Liver (tissue), 9 donors: ENCODE measurements around the gene ACTN2. TPM values are rescaled to one million over a fixed set of nuclear protein-coding genes. Genes with fewer than 3 reads are reported as not detected.

ENCODE experiments used
- DNase-seq: peaks from one replicate; pipeline ENCODE4 v3.0.0-alpha.2; 2017; ENCODE audit warnings: low spot score
- H3K27ac ChIP-seq, 2 donors: one replicate each; pipeline ENCODE4 v1.7.0; 2013; ENCODE audit warnings: inconsistent platforms in 2 of 2, low read length in 2 of 2, control low read depth in 1 of 2, low read depth in 1 of 2, mild to moderate bottlenecking in 1 of 2
- H3K27me3 ChIP-seq, 4 donors: one replicate each; pipeline versions ENCODE4 v1.6.1 to v1.7.0; 2013; ENCODE audit warnings: low read length in 3 of 4, inconsistent platforms in 1 of 4, mild to moderate bottlenecking in 1 of 4, moderate library complexity in 1 of 4; ENCODE audit not compliant: control insufficient read depth in 4 of 4, insufficient read depth in 4 of 4
- H3K36me3 ChIP-seq, 4 donors: one replicate each; pipeline versions ENCODE4 v1.6.1 to v1.7.0; 2013; ENCODE audit warnings: low read length in 3 of 4, mild to moderate bottlenecking in 3 of 4, low read depth in 1 of 4, moderate library complexity in 1 of 4; ENCODE audit not compliant: control insufficient read depth in 4 of 4, insufficient read depth in 3 of 4
- H3K4me1 ChIP-seq, 4 donors: one replicate each; pipeline versions ENCODE4 v1.6.1 to v1.7.0; 2013; ENCODE audit warnings: low read length in 3 of 4, mild to moderate bottlenecking in 3 of 4, moderate library complexity in 1 of 4; ENCODE audit not compliant: control insufficient read depth in 4 of 4, insufficient read depth in 4 of 4
- H3K4me3 ChIP-seq, 3 donors: one replicate each; pipeline versions ENCODE4 v1.6.1 to v1.7.0; 2013; ENCODE audit warnings: low read length in 3 of 3, control low read depth in 1 of 3, low read depth in 1 of 3, mild to moderate bottlenecking in 1 of 3
- H3K9ac ChIP-seq, 2 donors: one replicate each; pipeline ENCODE4 v1.7.0; 2013; ENCODE audit warnings: low read length in 2 of 2, mild to moderate bottlenecking in 2 of 2, moderate library complexity in 2 of 2, control low read depth in 1 of 2, low read depth in 1 of 2
- H3K9me3 ChIP-seq, 4 donors: one replicate each; pipeline versions ENCODE4 v1.6.1 to v1.7.0; 2013; ENCODE audit warnings: low read length in 3 of 4; ENCODE audit not compliant: control insufficient read depth in 4 of 4
- ATF3 ChIP-seq: IDR thresholded peaks from 2 replicates; pipeline ENCODE4 v1.6.1; 2016; ENCODE audit warnings: antibody characterized with exemption
- CTCF ChIP-seq: fragments of 150-350 bp; IDR thresholded peaks from 2 replicates; pipeline ENCODE4 v1.5.1; 2017; ENCODE audit warnings: improper control_type of control experiment, low read depth, low read length; ENCODE audit not compliant: missing input control
- EGR1 ChIP-seq, 2 donors: IDR thresholded peaks; 2 replicates each; pipeline ENCODE4 v1.6.1; 2016 to 2018; ENCODE audit warnings: antibody characterized with exemption in 2 of 2, low read depth in 2 of 2
- FOXA1 ChIP-seq: IDR thresholded peaks from 2 replicates; pipeline ENCODE4 v1.6.1; 2016; ENCODE audit warnings: antibody characterized with exemption
- FOXA2 ChIP-seq: IDR thresholded peaks from 2 replicates; pipeline ENCODE4 v1.6.1; 2016; ENCODE audit warnings: antibody characterized with exemption
- HNF4A ChIP-seq, 2 donors: conservative IDR thresholded peaks; 2 replicates each; pipeline ENCODE4 v1.6.1; 2016; ENCODE audit warnings: antibody characterized with exemption in 2 of 2, mild to moderate bottlenecking in 2 of 2
- HNF4G ChIP-seq: IDR thresholded peaks from 2 replicates; pipeline ENCODE4 v1.6.1; 2016; ENCODE audit warnings: antibody characterized with exemption
- JUND ChIP-seq, 2 donors: IDR thresholded peaks; 2 replicates each; pipeline ENCODE4 v1.6.1; 2016; ENCODE audit warnings: antibody characterized with exemption in 2 of 2
- MAX ChIP-seq: IDR thresholded peaks from 2 replicates; pipeline ENCODE4 v1.6.1; 2016; ENCODE audit warnings: antibody characterized with exemption
- NR2F2 ChIP-seq: IDR thresholded peaks from 2 replicates; pipeline ENCODE4 v1.6.1; 2016; ENCODE audit warnings: antibody characterized with exemption
- RAD21 ChIP-seq, 2 donors: IDR thresholded peaks; 2 replicates each; pipeline ENCODE4 v1.6.1; 2016; ENCODE audit warnings: antibody characterized with exemption in 2 of 2, mild to moderate bottlenecking in 2 of 2
- REST ChIP-seq: IDR thresholded peaks from 2 replicates; pipeline ENCODE4 v1.6.1; 2016; ENCODE audit warnings: antibody characterized with exemption, mild to moderate bottlenecking
- RXRA ChIP-seq, 2 donors: IDR thresholded peaks; 2 replicates each; pipeline ENCODE4 v1.6.1; 2017 to 2018; ENCODE audit warnings: antibody characterized with exemption in 2 of 2, mild to moderate bottlenecking in 1 of 2
- SP1 ChIP-seq: IDR thresholded peaks from 2 replicates; pipeline ENCODE4 v1.6.1; 2018; ENCODE audit warnings: antibody characterized with exemption, mild to moderate bottlenecking
- YY1 ChIP-seq: IDR thresholded peaks from 2 replicates; pipeline ENCODE4 v1.6.1; 2016; ENCODE audit warnings: antibody characterized with exemption, mild to moderate bottlenecking
- ZBTB33 ChIP-seq: IDR thresholded peaks from 2 replicates; pipeline ENCODE4 v1.6.1; 2016; ENCODE audit warnings: antibody characterized with exemption
- WGBS: extraction: QIAGEN DNeasy Blood & Tissue Kit; methylation state at CpG from one replicate; pipeline ENCODE4 v1.1.7; 2013; 5-methylcytosine and 5-hydroxymethylcytosine counted together
- polyA plus RNA-seq, 2 donors: library from polyadenylated mRNA; stranded (reverse) in 1 of 2; unstranded in 1 of 2; fragments of 200-250 nt in 1 of 2; fragments of >200 nt in 1 of 2; fragmentation: Nextera tagmentation in 1 of 2; extraction: Ambion mirVana in 1 of 2; gene quantifications; one replicate each; pipeline versions ENCODE4 v1.2.1 to v1.2.3, GENCODE V29; 2013 to 2015
- total RNA-seq, 2 donors: library from RNA; depleted of rRNA; stranded (reverse); fragments of >200 nt; gene quantifications; one replicate each; pipeline ENCODE4 v1.2.3, GENCODE V29; 2014
- donor health status: healthy.
- donor health status: healthy.
- donor health status: healthy.
- donor health status: healthy.
- donor health status: healthy.

ACTN2 gene
- total and polyA plus RNA-seq, 4 donors, result 0.08 to 0.81 (median 0.15) TPM

GRCh38 chr1:236718328-236718727, 32.0 kb downstream of the ACTN2 start:
- no peak overlapping the region for H3K27ac ChIP-seq
- 58% methylated on average over 3 of the region's 3 CpGs for WGBS
- no peak for DNase-seq
- no peak overlapping the region for H3K4me3 ChIP-seq
- TF ChIP-seq ZBTB33 (no peak), RAD21 (IDR thresholded peaks at IDR 0.05) (no peak), REST (no peak), HNF4A (conservative IDR thresholded peaks at IDR 0.05) (no peak), FOXA1 (no peak), JUND (IDR thresholded peaks at IDR 0.05) (no peak), YY1 (no peak), HNF4G (no peak), FOXA2 (no peak), NR2F2 (no peak), SP1 (no peak), ATF3 (no peak)
- H3K9me3 ChIP-seq, result no peaks in the 10 kb centered on the region
- H3K9ac ChIP-seq, result no peak overlapping the region
- no peaks in the 10 kb centered on the region for H3K36me3 ChIP-seq
- H3K4me1 ChIP-seq, result no peaks in the 10 kb centered on the region
- H3K27me3 ChIP-seq, result no peaks in the 10 kb centered on the region

- no peak overlapping the region for H3K4me3 ChIP-seq
- no peak overlapping the region for H3K9ac ChIP-seq
- H3K9me3 ChIP-seq, result peaks cover 0 to 5% (median 0%) of the 10 kb centered on the region in 4 donors
- H3K27ac ChIP-seq, result no peak overlapping the region
- no peaks in the 10 kb centered on the region for H3K4me1 ChIP-seq
- no peak for TF ChIP-seq MAX
- H3K36me3 ChIP-seq, result no peaks in the 10 kb centered on the region
- WGBS, result 53% methylated on average over 3 of the region's 3 CpGs
- no peaks in the 10 kb centered on the region for H3K27me3 ChIP-seq
- no peak for DNase-seq
Observed at GRCh38 chr1:236720206-236720605, 33.9 kb downstream of the ACTN2 start.

- WGBS, result 65% methylated on average over 1 of the region's 1 CpG
- DNase-seq, result no peak
Observed at GRCh38 chr1:236720611-236721010, 34.3 kb downstream of the ACTN2 start.

More at GRCh38 chr1:236720611-236721010, 34.3 kb downstream of the ACTN2 start:
- no peak overlapping the region for H3K9ac ChIP-seq
- H3K27me3 ChIP-seq, result no peaks in the 10 kb centered on the region
- H3K4me3 ChIP-seq, result no peak overlapping the region
- no peak overlapping the region for H3K27ac ChIP-seq
- no peak for TF ChIP-seq RAD21 (IDR thresholded peaks at IDR 0.05)
- TF ChIP-seq REST, result no peak
- TF ChIP-seq YY1, result no peak
- no peak for TF ChIP-seq RXRA (IDR thresholded peaks at IDR 0.05)
- TF ChIP-seq SP1, result no peak
- no peak for TF ChIP-seq EGR1 (IDR thresholded peaks at IDR 0.05; ENCODE audit: low read depth in 2 of 2)
- TF ChIP-seq CTCF, result no peak
- TF ChIP-seq FOXA1, result no peak
- no peak for TF ChIP-seq ATF3
- no peak for TF ChIP-seq JUND (IDR thresholded peaks at IDR 0.05)
- TF ChIP-seq MAX, result no peak
- no peaks in the 10 kb centered on the region for H3K4me1 ChIP-seq
- no peaks in the 10 kb centered on the region for H3K36me3 ChIP-seq
- peaks cover 0 to 5% (median 0%) of the 10 kb centered on the region in 4 donors for H3K9me3 ChIP-seq
